DND-41 (cell line): Measurements from ENCODE around the gene PDZRN4.

ENCODE experiments used
- ATAC-seq: fragments of 200-7000 bp; cut with Tn5 transposase; 3 replicates; pipeline ENCODE4 v1.9.1; 2021; ENCODE audit warnings: low read depth; ENCODE audit not compliant: insufficient read depth
- DNase-seq: peaks from one replicate; pipeline ENCODE4 v3.0.0-alpha.2; 2020
- H2AFZ ChIP-seq: 2 replicates; pipeline ENCODE4 v1.6.0; 2012; ENCODE audit warnings: low read depth, low read length
- H3K27ac ChIP-seq: 2 replicates; pipeline ENCODE4 v1.5.1; 2012; ENCODE audit warnings: low read length, inconsistent platforms
- H3K27me3 ChIP-seq: fragments of 200-600 bp; sonication (generic); 2 replicates; pipeline ENCODE4 v1.6.0; 2012; ENCODE audit warnings: low read length, mild to moderate bottlenecking, inconsistent platforms; ENCODE audit not compliant: insufficient read depth, poor library complexity
- H3K36me3 ChIP-seq: 2 replicates; pipeline ENCODE4 v1.5.1; 2012; ENCODE audit warnings: low read length, inconsistent platforms; ENCODE audit not compliant: insufficient read depth
- H3K4me1 ChIP-seq: 2 replicates; pipeline ENCODE4 v1.5.1; 2012; ENCODE audit warnings: mild to moderate bottlenecking, low read length; ENCODE audit not compliant: insufficient read depth
- H3K4me2 ChIP-seq: 2 replicates; pipeline ENCODE4 v1.6.0; 2012; ENCODE audit warnings: mild to moderate bottlenecking, moderate library complexity, low read length, inconsistent platforms; ENCODE audit not compliant: insufficient read depth
- H3K4me3 ChIP-seq, 2 experiments: fragments of 200-600 bp in 1 of 2; shearing (Covaris generic) in 1 of 2; 2 replicates each; pipeline ENCODE4 v1.5.1; 2012 to 2016; ENCODE audit warnings: inconsistent platforms in 2 of 2, low read length in 2 of 2, mild to moderate bottlenecking in 2 of 2, low read depth in 1 of 2, moderate library complexity in 1 of 2
- H3K79me2 ChIP-seq: 2 replicates; pipeline ENCODE4 v1.6.0; 2012; ENCODE audit warnings: low read length, inconsistent platforms; ENCODE audit not compliant: insufficient read depth
- H3K9ac ChIP-seq: 2 replicates; pipeline ENCODE4 v1.6.0; 2012; ENCODE audit warnings: low read depth, mild to moderate bottlenecking, inconsistent platforms, low read length, moderate library complexity
- H3K9me3 ChIP-seq: 2 replicates; pipeline ENCODE4 v1.5.1; 2012; ENCODE audit warnings: low read length, moderate library complexity, mild to moderate bottlenecking, inconsistent platforms; ENCODE audit not compliant: insufficient read depth, severe bottlenecking
- H4K20me1 ChIP-seq: 2 replicates; pipeline ENCODE4 v1.6.0; 2012; ENCODE audit warnings: low read length; ENCODE audit not compliant: insufficient read depth
- EZH2 ChIP-seq: IDR thresholded peaks from 3 replicates; pipeline ENCODE4 v1.6.1; 2012; ENCODE audit warnings: borderline replicate concordance, low read depth, mild to moderate bottlenecking, moderate library complexity, low read length, inconsistent platforms; ENCODE audit not compliant: severe bottlenecking
- TF ChIP-seq, protein P1 (sequence below): IDR thresholded peaks from 2 replicates; pipeline ENCODE4 v1.5.1; 2012; ENCODE audit warnings: borderline replicate concordance, low read length, moderate library complexity, mild to moderate bottlenecking; ENCODE audit not compliant: poor library complexity, severe bottlenecking; ENCODE audit errors: extremely low read depth

PDZRN4 gene

DNA sequence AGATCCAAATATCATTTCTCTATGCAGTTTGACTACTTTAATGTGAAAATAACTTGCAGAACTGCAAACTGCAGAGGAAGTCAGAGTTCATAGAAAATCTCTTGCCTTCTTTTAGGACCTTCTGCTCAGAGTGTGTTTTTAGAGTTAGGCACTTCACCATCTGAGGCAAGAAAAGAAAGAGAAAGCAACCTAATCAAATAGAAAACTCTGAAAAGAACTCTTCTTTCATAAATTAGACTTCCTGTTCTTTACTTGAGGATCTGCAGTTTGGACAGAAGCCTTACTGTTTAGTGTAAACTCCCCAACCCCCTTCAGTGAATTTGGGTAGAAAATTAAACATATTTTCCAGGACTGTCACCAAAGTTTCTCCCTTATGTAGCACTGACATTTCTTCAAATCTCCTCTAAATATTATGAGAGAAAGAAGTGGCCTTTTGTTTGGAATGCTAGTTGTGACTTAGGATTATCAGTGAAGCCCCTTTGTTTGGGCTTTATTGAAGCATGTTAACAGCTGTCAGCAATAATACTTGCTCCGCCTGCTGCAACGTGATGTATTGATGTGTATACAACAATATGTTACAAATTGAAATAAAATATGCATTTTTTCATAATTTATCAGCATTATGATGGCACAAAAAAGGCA, 99.5 kb downstream of the PDZRN4 start:
- DNase-seq: no peak
- H3K79me2 ChIP-seq: no peaks in the 10 kb centered on the region
- no peak overlapping the region for H3K4me2 ChIP-seq
- no peaks in the 10 kb centered on the region for H3K36me3 ChIP-seq
- H2AFZ ChIP-seq: no peak overlapping the region
- no peaks in the 10 kb centered on the region for H3K4me1 ChIP-seq
- H3K9ac ChIP-seq: no peak overlapping the region
- TF ChIP-seq EZH2: no peak
- ATAC-seq: no peak
- no peak overlapping the region for H3K27ac ChIP-seq
- no peaks in the 10 kb centered on the region for H4K20me1 ChIP-seq
- no peaks in the 10 kb centered on the region for H3K27me3 ChIP-seq
- no peak overlapping the region for H3K4me3 ChIP-seq
- no peaks in the 10 kb centered on the region for H3K9me3 ChIP-seq

DNA sequence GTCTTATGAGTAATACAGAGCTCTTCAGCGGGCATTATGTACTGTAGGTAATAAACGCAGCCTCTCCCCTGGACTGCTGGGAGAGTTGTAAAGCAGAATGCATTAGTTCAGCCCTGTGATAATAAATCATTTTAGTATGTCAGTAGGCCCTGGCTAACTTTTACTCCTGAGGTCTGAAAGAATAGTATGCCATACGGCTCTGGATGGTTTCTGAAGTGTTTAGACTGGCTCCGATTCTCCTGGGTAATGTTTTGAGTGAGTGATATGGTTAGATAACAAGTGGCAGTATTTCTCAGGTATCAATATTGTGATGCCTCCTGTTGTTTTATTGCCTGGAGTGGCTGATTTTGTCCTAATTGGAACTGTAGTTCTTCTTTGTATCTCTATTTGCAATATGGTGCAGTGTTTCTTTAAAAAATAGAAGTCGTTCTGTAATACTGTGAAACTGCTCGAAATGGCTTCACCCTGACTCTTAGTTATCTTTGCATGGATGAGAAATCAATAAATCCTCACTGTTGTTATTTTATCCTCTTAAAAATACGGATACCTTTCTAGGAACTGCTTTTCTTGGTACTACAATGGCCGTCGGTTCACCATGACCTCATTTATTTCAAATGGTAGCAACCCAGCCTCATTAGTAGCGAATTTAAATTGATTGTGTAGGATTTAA, 100.2 kb downstream of the PDZRN4 start:
- H3K27ac ChIP-seq: no peak overlapping the region

DNA sequence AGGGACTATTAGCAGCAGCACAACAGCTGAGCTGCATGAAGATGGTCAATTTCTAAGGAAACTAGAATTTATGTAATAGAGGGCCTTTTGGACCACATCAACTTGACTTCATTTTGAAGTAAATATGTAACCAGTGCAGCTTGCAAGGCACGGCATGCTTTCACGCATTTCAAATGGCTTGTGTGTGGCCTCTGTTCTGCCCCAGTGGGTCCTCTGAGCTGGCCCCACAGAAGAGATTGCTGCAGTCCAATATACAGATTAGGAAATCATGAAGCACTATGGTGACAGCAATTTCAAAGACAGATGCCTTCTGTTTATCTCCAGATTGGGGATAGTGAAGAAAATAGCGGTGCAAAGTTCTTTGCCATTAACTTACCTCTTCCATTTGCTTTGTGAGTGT, 101.4 kb downstream of the PDZRN4 start:
- Histone ChIP-seq H3K4me3 (no peak overlapping the region), H4K20me1 (no peaks in the 10 kb centered on the region), H2AFZ (no peak overlapping the region), H3K79me2 (no peaks in the 10 kb centered on the region), H3K4me2 (no peak overlapping the region), H3K27me3 (no peaks in the 10 kb centered on the region), H3K27ac (no peak overlapping the region), H3K36me3 (no peaks in the 10 kb centered on the region), H3K9ac (no peak overlapping the region), H3K4me1 (no peaks in the 10 kb centered on the region), H3K9me3 (no peaks in the 10 kb centered on the region)
- no peak for TF ChIP-seq EZH2
- TF ChIP-seq, protein P1, sequence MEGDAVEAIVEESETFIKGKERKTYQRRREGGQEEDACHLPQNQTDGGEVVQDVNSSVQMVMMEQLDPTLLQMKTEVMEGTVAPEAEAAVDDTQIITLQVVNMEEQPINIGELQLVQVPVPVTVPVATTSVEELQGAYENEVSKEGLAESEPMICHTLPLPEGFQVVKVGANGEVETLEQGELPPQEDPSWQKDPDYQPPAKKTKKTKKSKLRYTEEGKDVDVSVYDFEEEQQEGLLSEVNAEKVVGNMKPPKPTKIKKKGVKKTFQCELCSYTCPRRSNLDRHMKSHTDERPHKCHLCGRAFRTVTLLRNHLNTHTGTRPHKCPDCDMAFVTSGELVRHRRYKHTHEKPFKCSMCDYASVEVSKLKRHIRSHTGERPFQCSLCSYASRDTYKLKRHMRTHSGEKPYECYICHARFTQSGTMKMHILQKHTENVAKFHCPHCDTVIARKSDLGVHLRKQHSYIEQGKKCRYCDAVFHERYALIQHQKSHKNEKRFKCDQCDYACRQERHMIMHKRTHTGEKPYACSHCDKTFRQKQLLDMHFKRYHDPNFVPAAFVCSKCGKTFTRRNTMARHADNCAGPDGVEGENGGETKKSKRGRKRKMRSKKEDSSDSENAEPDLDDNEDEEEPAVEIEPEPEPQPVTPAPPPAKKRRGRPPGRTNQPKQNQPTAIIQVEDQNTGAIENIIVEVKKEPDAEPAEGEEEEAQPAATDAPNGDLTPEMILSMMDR: no peak
- DNase-seq (no peak), ATAC-seq (no peak)

More for the DNA sequence above, 100.2 kb downstream of the PDZRN4 start:
- ATAC-seq: no peak
- Histone ChIP-seq H4K20me1 (no peaks in the 10 kb centered on the region), H3K27me3 (no peaks in the 10 kb centered on the region), H3K4me3 (no peak overlapping the region), H3K79me2 (no peaks in the 10 kb centered on the region), H3K4me1 (no peaks in the 10 kb centered on the region), H3K4me2 (no peak overlapping the region), H3K9me3 (no peaks in the 10 kb centered on the region), H3K9ac (no peak overlapping the region), H2AFZ (no peak overlapping the region), H3K36me3 (no peaks in the 10 kb centered on the region)
- TF ChIP-seq, protein P1: no peak
- TF ChIP-seq EZH2: no peak
- DNase-seq: no peak

DNA sequence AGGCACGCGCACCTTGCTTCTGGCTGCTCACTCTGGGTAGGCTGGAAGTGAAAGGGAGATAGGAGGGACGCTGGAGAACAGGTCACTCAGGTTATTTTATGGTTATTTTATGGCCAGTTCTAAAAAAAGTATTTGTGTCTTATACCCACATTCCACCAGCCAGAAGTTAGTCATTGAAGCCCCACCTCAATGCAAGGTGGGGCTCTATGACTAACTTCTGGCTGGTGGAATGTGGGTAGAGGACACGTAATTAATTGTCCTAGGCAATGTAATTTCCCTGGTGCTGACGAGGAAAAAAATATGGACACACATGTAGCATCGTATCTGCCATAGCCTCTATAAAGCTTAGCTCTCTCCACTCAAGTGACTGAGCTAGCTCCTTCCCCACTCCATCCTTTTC, 104.9 kb downstream of the PDZRN4 start:
- no peaks in the 10 kb centered on the region for H4K20me1 ChIP-seq
- no peak overlapping the region for H3K4me2 ChIP-seq
- no peaks in the 10 kb centered on the region for H3K79me2 ChIP-seq
- H3K4me3 ChIP-seq: no peak overlapping the region
- ATAC-seq (no peak), DNase-seq (no peak)
- no peaks in the 10 kb centered on the region for H3K9me3 ChIP-seq
- H3K27ac ChIP-seq: no peak overlapping the region
- H3K27me3 ChIP-seq: no peaks in the 10 kb centered on the region
- no peaks in the 10 kb centered on the region for H3K36me3 ChIP-seq
- TF ChIP-seq, protein P1: no peak
- no peak for TF ChIP-seq EZH2
- no peaks in the 10 kb centered on the region for H3K4me1 ChIP-seq
- no peak overlapping the region for H3K9ac ChIP-seq
- no peak overlapping the region for H2AFZ ChIP-seq
